Body of pancreas (tissue), 4 donors: ENCODE data around the gene CMTM4.

ENCODE experiments used
- CTCF ChIP-seq, 7 experiments: fragments of 450-650 bp in 4 of 7; fragments of 200-600 bp in 3 of 7; sonication (generic) in 3 of 7; IDR thresholded peaks; one replicate each; pipeline ENCODE4 v1.5.1; 2016 to 2019; ENCODE audit warnings: antibody characterized with exemption in 7 of 7
- POLR2A ChIP-seq, 3 donors: fragments of 450-650 bp; IDR thresholded peaks; one replicate each; pipeline ENCODE4 v1.6.1; 2016; ENCODE audit warnings: antibody characterized with exemption in 3 of 3, mild to moderate bottlenecking in 2 of 3

- TF ChIP-seq CTCF (IDR thresholded peaks at IDR 0.05) (no peak), POLR2A (IDR thresholded peaks at IDR 0.05) (no peak)
Measured at GRCh38 chr16:66578651-66579531, 117.7 kb downstream of the CMTM4 start, which contains the start of gene CMTM2.
